Gastrocnemius medialis (tissue), 4 donors: ENCODE measurements around the gene ALCAM. TPM values are rescaled to one million over a fixed set of nuclear protein-coding genes. Genes with fewer than 3 reads are reported as not detected.

Experiments
- ATAC-seq, 2 donors: fragments of 150-250 bp; one replicate each; pipeline ENCODE4 v1.9.1; 2016
- DNase-seq, 2 donors: peaks; one replicate each; pipeline ENCODE4 v3.0.0-alpha.2; 2019
- H3K27ac ChIP-seq, 4 donors: fragments of 200-600 bp; sonication (generic); 1 replicate in 1 of 4; 2 replicates in 3 of 4; pipeline ENCODE4 v1.5.1; 2016 to 2018; ENCODE audit warnings: mild to moderate bottlenecking in 2 of 4, moderate library complexity in 1 of 4
- H3K27me3 ChIP-seq, 3 donors: fragments of 200-600 bp; sonication (generic) in 2 of 3; 1 replicate in 1 of 3; 2 replicates in 2 of 3; pipeline versions ENCODE4 v1.5.1 to v1.6.0; 2016 to 2019; ENCODE audit warnings: mild to moderate bottlenecking in 1 of 3, moderate library complexity in 1 of 3
- H3K36me3 ChIP-seq, 2 donors: fragments of 200-600 bp; sonication (generic) in 1 of 2; one replicate each; pipeline ENCODE4 v1.5.1; 2017 to 2018
- H3K4me1 ChIP-seq, 2 donors: fragments of 200-600 bp; sonication (generic) in 1 of 2; one replicate each; pipeline ENCODE4 v1.5.1; 2016 to 2017; ENCODE audit warnings: mild to moderate bottlenecking in 2 of 2
- H3K4me3 ChIP-seq, 4 donors: fragments of 200-600 bp; sonication (generic) in 3 of 4; 1 replicate in 1 of 4; 2 replicates in 3 of 4; pipeline ENCODE4 v1.5.1; 2016 to 2019; ENCODE audit warnings: mild to moderate bottlenecking in 2 of 4
- H3K9me3 ChIP-seq, 3 donors: fragments of 200-600 bp; sonication (generic) in 2 of 3; 1 replicate in 1 of 3; 2 replicates in 2 of 3; pipeline ENCODE4 v1.5.1; 2016 to 2019
- POLR2A ChIP-seq, 2 donors: fragments of 450-650 bp; IDR thresholded peaks; one replicate each; pipeline ENCODE4 v1.6.1; 2017; ENCODE audit warnings: antibody characterized with exemption in 2 of 2, mild to moderate bottlenecking in 2 of 2, moderate library complexity in 2 of 2
- in situ Hi-C, 4 donors: fragments of 200-750 bp; cut with MboI; loops; one replicate each; pipeline versions ENCODE4 v1.15.0 to v1.8.0; 2017; ENCODE audit warnings: low sequenced_read_pairs in 4 of 4
- intact Hi-C: fragments of 100-400 bp; cut with DNase I; formaldehyde crosslinking; loops from one replicate; pipeline ENCODE4 v1.15.1; 2023; ENCODE audit warnings: low total_unique reads
- total RNA-seq, 4 donors: library from RNA; depleted of rRNA; stranded (reverse); fragments of >200 nt; gene quantifications; one replicate each; pipeline versions ENCODE4 v1.1.0 to v1.2.3, GENCODE V29; 2016
- TF ChIP-seq, protein P1 (sequence below), 5 experiments: fragments of 450-650 bp in 3 of 5; fragments of 200-600 bp in 2 of 5; sonication (generic) in 2 of 5; IDR thresholded peaks in 4 of 5; conservative IDR thresholded peaks in 1 of 5; 1 replicate in 4 of 5; 2 replicates in 1 of 5; pipeline ENCODE4 v1.5.1; 2016 to 2019; ENCODE audit warnings: antibody characterized with exemption in 5 of 5, mild to moderate bottlenecking in 3 of 5, moderate library complexity in 3 of 5

Gene ALCAM
- total RNA-seq, 4 donors from 2014 or later: 0.82 to 3.5 (median 1.6) TPM

DNA sequence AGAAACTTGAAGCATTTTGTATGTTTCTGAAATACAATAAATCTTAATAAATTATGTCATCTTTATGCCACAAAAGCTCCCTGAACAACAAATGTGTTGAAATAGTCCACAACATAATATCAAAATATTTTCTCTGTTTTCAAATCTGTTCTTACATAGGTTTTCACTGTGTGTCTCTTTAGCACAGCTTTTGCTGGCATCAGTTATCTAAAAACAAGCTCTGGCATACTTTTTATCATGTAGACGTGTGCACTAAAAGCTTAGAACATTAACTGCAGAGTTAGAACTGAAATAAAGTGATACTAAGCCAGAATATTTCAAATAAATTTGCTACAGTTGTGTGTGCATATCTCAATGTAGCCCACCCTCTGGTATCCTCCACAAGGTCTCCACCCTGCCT, 41.8 kb upstream of the ALCAM start:
- no peak for ATAC-seq
- intact Hi-C loops (no loop called here), in situ Hi-C loops (no loop called here)
- no peaks in the 10 kb centered on the region for H3K9me3 ChIP-seq
- H3K27me3 ChIP-seq: no peaks in the 10 kb centered on the region
- DNase-seq: no peak
- no peaks in the 10 kb centered on the region for H3K4me1 ChIP-seq
- H3K36me3 ChIP-seq: no peaks in the 10 kb centered on the region
- no peak overlapping the region for H3K4me3 ChIP-seq
- H3K27ac ChIP-seq: no peak overlapping the region
- TF ChIP-seq, protein P1, sequence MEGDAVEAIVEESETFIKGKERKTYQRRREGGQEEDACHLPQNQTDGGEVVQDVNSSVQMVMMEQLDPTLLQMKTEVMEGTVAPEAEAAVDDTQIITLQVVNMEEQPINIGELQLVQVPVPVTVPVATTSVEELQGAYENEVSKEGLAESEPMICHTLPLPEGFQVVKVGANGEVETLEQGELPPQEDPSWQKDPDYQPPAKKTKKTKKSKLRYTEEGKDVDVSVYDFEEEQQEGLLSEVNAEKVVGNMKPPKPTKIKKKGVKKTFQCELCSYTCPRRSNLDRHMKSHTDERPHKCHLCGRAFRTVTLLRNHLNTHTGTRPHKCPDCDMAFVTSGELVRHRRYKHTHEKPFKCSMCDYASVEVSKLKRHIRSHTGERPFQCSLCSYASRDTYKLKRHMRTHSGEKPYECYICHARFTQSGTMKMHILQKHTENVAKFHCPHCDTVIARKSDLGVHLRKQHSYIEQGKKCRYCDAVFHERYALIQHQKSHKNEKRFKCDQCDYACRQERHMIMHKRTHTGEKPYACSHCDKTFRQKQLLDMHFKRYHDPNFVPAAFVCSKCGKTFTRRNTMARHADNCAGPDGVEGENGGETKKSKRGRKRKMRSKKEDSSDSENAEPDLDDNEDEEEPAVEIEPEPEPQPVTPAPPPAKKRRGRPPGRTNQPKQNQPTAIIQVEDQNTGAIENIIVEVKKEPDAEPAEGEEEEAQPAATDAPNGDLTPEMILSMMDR (IDR thresholded peaks at IDR 0.05 in 4 of 5, conservative IDR thresholded peaks at IDR 0.05 in 1 of 5): no peak
- no peak for TF ChIP-seq POLR2A (IDR thresholded peaks at IDR 0.05)

DNA sequence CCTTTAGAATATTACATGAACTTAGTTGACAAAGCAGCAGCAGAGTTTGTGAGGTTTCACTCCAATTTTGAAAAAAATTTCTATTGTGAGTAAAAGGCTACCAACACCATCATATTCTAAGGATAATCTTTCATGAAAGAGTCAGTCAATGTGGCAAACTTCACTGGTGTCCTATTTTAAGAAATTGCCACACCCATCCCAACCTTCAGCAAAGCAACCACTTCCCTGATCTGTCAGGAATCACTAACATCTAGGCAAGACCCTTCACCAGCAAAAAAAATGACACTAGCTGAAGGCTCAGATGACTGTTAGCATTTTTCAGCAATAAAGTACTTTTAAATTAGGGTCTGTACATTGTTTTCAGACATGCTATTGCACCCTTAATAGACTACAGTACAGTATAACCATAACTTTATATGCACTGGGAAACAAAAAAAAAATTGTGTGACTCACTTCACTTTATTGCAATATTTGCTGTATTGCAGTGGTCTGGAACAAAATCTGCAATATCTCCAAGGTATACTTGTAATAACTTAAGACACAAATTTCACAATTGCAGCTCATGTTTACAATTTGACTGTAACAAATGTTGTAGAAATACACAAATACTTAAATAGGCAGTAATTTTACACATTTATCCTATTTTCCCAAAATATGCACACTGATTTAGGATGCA, 38.9 kb upstream of the ALCAM start:
- Histone ChIP-seq H3K4me3 (no peak overlapping the region), H3K27ac (no peak overlapping the region), H3K27me3 (no peaks in the 10 kb centered on the region), H3K4me1 (no peaks in the 10 kb centered on the region), H3K36me3 (no peaks in the 10 kb centered on the region), H3K9me3 (no peaks in the 10 kb centered on the region)
- in situ Hi-C loops: no loop called here
- TF ChIP-seq POLR2A (IDR thresholded peaks at IDR 0.05): no peak
- TF ChIP-seq, protein P1 (IDR thresholded peaks at IDR 0.05 in 4 of 5, conservative IDR thresholded peaks at IDR 0.05 in 1 of 5): no peak
- intact Hi-C loops: no loop called here
- DNase-seq: no peak
- no peak for ATAC-seq

DNA sequence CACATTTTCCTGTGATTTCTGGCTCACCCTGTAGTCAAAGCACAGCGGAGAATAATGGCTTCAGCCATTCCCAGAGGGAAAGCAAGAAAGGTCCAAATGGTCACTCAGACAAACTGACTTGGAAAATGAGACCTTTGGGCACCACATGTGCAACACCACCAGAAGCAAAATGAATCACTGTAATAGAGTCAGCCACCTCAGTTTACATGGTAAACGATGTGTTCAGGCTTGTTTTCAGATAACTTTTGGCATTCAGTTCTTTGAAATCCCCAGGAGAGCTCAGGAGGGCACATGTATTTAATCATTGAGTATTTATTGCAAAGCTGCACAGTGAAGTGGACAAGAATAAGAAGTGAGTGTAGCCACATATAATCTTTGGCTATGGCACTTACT, 38.4 kb upstream of the ALCAM start:
- Histone ChIP-seq H3K9me3 (no peaks in the 10 kb centered on the region), H3K36me3 (no peaks in the 10 kb centered on the region), H3K4me3 (no peak overlapping the region), H3K4me1 (no peaks in the 10 kb centered on the region), H3K27me3 (no peaks in the 10 kb centered on the region), H3K27ac (no peak overlapping the region)
- in situ Hi-C loops: no loop called here
- DNase-seq: no peak
- intact Hi-C loops: no loop called here
- TF ChIP-seq, protein P1 (IDR thresholded peaks at IDR 0.05 in 4 of 5, conservative IDR thresholded peaks at IDR 0.05 in 1 of 5): no peak
- TF ChIP-seq POLR2A (IDR thresholded peaks at IDR 0.05): no peak
- ATAC-seq: no peak

DNA sequence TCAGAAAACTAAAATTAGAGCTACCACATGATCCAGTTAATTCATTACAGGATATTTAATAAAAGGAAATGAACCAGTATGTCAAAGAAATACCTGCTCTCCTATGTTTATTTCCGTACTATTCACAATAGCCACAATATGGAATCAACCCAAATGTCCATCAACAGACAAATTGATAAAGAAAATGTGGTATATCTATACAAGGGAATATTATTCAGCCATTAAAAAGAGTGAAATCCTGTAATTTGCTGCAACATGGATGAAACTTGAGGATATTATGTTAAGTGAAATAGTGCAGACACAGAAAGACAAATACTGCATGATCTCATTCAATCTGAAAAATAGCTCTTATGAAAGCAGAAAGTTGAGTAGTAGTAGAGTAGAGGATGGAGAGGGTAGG, 33.7 kb upstream of the ALCAM start:
- in situ Hi-C loops (no loop called here), intact Hi-C loops (no loop called here)
- H3K36me3 ChIP-seq: no peaks in the 10 kb centered on the region
- no peaks in the 10 kb centered on the region for H3K4me1 ChIP-seq
- no peaks in the 10 kb centered on the region for H3K9me3 ChIP-seq
- DNase-seq (no peak), ATAC-seq (no peak)
- H3K27ac ChIP-seq: no peak overlapping the region
- no peak overlapping the region for H3K4me3 ChIP-seq
- no peaks in the 10 kb centered on the region for H3K27me3 ChIP-seq
- no peak for TF ChIP-seq POLR2A (IDR thresholded peaks at IDR 0.05)
- TF ChIP-seq, protein P1 (IDR thresholded peaks at IDR 0.05 in 4 of 5, conservative IDR thresholded peaks at IDR 0.05 in 1 of 5): no peak
